HepG2 (cell line): Measurements from ENCODE around the gene GRK5. TPM values are rescaled to one million over a fixed set of nuclear protein-coding genes. Genes with fewer than 3 reads are reported as not detected.

Experiments
- AKAP8 ChIP-seq: sonication (generic); formaldehyde crosslinking; IDR thresholded peaks from 2 replicates; pipeline ENCODE4 v1.5.1; 2020; ENCODE audit warnings: mild to moderate bottlenecking, missing genetic modification reagents
- GZF1 ChIP-seq: sonication (generic); formaldehyde crosslinking; IDR thresholded peaks from 2 replicates; pipeline ENCODE4 v1.5.1; 2020; ENCODE audit warnings: mild to moderate bottlenecking, missing genetic modification reagents
- HHEX ChIP-seq: IDR thresholded peaks from 2 replicates; pipeline ENCODE4 v1.6.1; 2016; ENCODE audit warnings: control low read depth
- HNRNPH1 ChIP-seq: fragments of 200-400 bp; formaldehyde crosslinking; optimal IDR thresholded peaks from 2 replicates; pipeline ENCODE3; 2017; ENCODE audit warnings: mild to moderate bottlenecking, low read depth, low read length
- HNRNPUL1 ChIP-seq: fragments of 200-400 bp; formaldehyde crosslinking; IDR thresholded peaks from 2 replicates; pipeline ENCODE4 v1.6.1; 2017; ENCODE audit warnings: low read depth, mild to moderate bottlenecking, low read length, moderate library complexity
- POLR2A ChIP-seq, 2 experiments: IDR thresholded peaks; 2 replicates each; pipeline ENCODE4 v1.6.1; 2011; ENCODE audit warnings: low read depth in 2 of 2, low read length in 2 of 2, mild to moderate bottlenecking in 1 of 2, moderate library complexity in 1 of 2; ENCODE audit not compliant: insufficient read depth in 1 of 2
- REPIN1 ChIP-seq: sonication (generic); formaldehyde crosslinking; IDR thresholded peaks from 2 replicates; pipeline ENCODE4 v1.8.0; 2022; ENCODE audit warnings: missing genetic modification reagents, low read depth, mild to moderate bottlenecking, borderline replicate concordance
- ZNF232 ChIP-seq: sonication (generic); formaldehyde crosslinking; IDR thresholded peaks from 2 replicates; pipeline ENCODE4 v1.4.0; 2020; ENCODE audit warnings: missing genetic modification reagents, borderline replicate concordance
- ZNF274 ChIP-seq: sonication (generic); formaldehyde crosslinking; IDR thresholded peaks from 2 replicates; pipeline ENCODE4 v1.5.1; 2020; ENCODE audit warnings: mild to moderate bottlenecking, missing genetic modification reagents
- ZNF652 ChIP-seq: IDR thresholded peaks from 2 replicates; pipeline ENCODE4 v1.6.1; 2016; ENCODE audit warnings: low read depth, borderline replicate concordance
- ZNF670 ChIP-seq: sonication (generic); formaldehyde crosslinking; IDR thresholded peaks from 2 replicates; pipeline ENCODE4 v1.8.0; 2022; ENCODE audit warnings: mild to moderate bottlenecking, missing genetic modification reagents, borderline replicate concordance
- ZNF780A ChIP-seq: sonication (generic); formaldehyde crosslinking; IDR thresholded peaks from 2 replicates; pipeline ENCODE4 v1.8.0; 2022; ENCODE audit warnings: mild to moderate bottlenecking, missing genetic modification reagents, moderate library complexity
- ZNF792 ChIP-seq: IDR thresholded peaks from 2 replicates; pipeline ENCODE4 v1.6.1; 2016
- polyA plus RNA-seq, 8 experiments: library from polyadenylated mRNA; depleted of rRNA in 3 of 8; stranded (reverse) in 7 of 8; unstranded in 1 of 8; fragments of >200 nt; fragmentation: Illumina TruSeq in 4 of 8; extraction: Trizol in 4 of 8; gene quantifications; 2 replicates each; pipeline versions ENCODE4 v1.2.1 to v1.2.3, GENCODE V29; 2011 to 2016; ENCODE audit warnings: low read depth in 4 of 8, missing spikeins in 1 of 8, mixed read lengths in 1 of 8; ENCODE audit not compliant: insufficient read depth in 1 of 8
- total RNA-seq, 5 experiments: library from RNA; depleted of rRNA; stranded (reverse); fragments of >200 nt; fragmentation: Illumina TruSeq; extraction: Trizol; gene quantifications; 2 replicates each; pipeline ENCODE4 v1.2.3, GENCODE V29; 2016; ENCODE audit warnings: low read depth in 1 of 5
- TF ChIP-seq, protein P1 (sequence below): sonication (generic); formaldehyde crosslinking; IDR thresholded peaks from 2 replicates; pipeline ENCODE4 v1.4.0; 2020; ENCODE audit warnings: missing genetic modification reagents
- TF ChIP-seq, protein P2 (sequence below): sonication (generic); formaldehyde crosslinking; IDR thresholded peaks from 2 replicates; pipeline ENCODE4 v1.4.0; 2020; ENCODE audit warnings: missing genetic modification reagents, borderline replicate concordance
- TF ChIP-seq, protein P3 (sequence below): sonication (generic); formaldehyde crosslinking; IDR thresholded peaks from 2 replicates; pipeline ENCODE4 v1.4.0; 2020; ENCODE audit warnings: missing genetic modification reagents

GRK5 gene
- total and polyA plus RNA-seq, 2 of the 13 experiments (the other 11 are each of a cell fraction or from before 2014, with no cell fraction given) = 10.4 to 12.6 TPM

DNA sequence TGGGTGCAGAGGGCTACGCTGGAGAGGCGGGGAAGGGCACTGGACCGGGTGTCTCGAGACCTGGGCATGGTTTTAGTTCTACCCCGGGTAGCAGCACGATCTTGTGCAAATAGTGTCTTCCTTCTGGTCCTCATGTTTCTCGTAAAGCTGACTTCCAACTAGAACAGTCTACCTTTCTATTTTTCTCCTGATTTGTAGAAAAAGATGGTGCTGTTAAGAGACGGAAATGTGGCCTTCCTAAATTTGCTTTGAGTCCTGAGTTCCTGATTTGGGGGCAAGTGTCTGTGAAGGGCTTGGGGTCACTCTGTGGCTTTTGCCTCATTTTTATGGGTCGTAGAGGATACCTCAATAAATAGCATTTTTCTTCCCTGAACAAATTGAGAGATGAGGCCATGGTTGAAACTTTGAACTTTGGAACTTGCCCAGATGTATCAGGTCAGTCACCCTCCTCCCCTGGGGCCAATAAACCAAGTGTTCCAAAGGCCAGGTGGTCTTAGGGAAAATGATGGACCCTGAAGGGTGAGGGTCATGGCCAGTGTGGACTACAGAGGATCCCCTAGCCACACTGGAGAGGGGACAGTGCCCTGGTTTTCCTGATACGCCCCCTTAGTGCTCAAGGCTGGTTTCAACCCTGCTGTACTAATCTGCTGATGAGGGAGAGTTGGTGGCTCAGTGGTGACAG lies 45.2 kb downstream of the GRK5 start (continued):
- TF ChIP-seq, protein P1, sequence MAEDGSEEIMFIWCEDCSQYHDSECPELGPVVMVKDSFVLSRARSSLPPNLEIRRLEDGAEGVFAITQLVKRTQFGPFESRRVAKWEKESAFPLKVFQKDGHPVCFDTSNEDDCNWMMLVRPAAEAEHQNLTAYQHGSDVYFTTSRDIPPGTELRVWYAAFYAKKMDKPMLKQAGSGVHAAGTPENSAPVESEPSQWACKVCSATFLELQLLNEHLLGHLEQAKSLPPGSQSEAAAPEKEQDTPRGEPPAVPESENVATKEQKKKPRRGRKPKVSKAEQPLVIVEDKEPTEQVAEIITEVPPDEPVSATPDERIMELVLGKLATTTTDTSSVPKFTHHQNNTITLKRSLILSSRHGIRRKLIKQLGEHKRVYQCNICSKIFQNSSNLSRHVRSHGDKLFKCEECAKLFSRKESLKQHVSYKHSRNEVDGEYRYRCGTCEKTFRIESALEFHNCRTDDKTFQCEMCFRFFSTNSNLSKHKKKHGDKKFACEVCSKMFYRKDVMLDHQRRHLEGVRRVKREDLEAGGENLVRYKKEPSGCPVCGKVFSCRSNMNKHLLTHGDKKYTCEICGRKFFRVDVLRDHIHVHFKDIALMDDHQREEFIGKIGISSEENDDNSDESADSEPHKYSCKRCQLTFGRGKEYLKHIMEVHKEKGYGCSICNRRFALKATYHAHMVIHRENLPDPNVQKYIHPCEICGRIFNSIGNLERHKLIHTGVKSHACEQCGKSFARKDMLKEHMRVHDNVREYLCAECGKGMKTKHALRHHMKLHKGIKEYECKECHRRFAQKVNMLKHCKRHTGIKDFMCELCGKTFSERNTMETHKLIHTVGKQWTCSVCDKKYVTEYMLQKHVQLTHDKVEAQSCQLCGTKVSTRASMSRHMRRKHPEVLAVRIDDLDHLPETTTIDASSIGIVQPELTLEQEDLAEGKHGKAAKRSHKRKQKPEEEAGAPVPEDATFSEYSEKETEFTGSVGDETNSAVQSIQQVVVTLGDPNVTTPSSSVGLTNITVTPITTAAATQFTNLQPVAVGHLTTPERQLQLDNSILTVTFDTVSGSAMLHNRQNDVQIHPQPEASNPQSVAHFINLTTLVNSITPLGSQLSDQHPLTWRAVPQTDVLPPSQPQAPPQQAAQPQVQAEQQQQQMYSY (CRISPR knock-in tag) = no peak
- TF ChIP-seq, protein P2, sequence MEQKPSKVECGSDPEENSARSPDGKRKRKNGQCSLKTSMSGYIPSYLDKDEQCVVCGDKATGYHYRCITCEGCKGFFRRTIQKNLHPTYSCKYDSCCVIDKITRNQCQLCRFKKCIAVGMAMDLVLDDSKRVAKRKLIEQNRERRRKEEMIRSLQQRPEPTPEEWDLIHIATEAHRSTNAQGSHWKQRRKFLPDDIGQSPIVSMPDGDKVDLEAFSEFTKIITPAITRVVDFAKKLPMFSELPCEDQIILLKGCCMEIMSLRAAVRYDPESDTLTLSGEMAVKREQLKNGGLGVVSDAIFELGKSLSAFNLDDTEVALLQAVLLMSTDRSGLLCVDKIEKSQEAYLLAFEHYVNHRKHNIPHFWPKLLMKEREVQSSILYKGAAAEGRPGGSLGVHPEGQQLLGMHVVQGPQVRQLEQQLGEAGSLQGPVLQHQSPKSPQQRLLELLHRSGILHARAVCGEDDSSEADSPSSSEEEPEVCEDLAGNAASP = peak; percentile 53; the same call in 1 of the 2 replicates
- TF ChIP-seq ZNF652 (CRISPR knock-in tag) = no peak
- no peak for TF ChIP-seq ZNF670 (CRISPR knock-in tag)
- TF ChIP-seq HHEX = 0 out of 2 replicates have a peak, but pooled peaks have one; percentile 43
- no peak for TF ChIP-seq ZNF780A (CRISPR knock-in tag)
- no peak for TF ChIP-seq ZNF274 (CRISPR knock-in tag)
- TF ChIP-seq ZNF232 = 0 out of 2 replicates have a peak, but pooled peaks have one; percentile 13
- TF ChIP-seq, protein P3, sequence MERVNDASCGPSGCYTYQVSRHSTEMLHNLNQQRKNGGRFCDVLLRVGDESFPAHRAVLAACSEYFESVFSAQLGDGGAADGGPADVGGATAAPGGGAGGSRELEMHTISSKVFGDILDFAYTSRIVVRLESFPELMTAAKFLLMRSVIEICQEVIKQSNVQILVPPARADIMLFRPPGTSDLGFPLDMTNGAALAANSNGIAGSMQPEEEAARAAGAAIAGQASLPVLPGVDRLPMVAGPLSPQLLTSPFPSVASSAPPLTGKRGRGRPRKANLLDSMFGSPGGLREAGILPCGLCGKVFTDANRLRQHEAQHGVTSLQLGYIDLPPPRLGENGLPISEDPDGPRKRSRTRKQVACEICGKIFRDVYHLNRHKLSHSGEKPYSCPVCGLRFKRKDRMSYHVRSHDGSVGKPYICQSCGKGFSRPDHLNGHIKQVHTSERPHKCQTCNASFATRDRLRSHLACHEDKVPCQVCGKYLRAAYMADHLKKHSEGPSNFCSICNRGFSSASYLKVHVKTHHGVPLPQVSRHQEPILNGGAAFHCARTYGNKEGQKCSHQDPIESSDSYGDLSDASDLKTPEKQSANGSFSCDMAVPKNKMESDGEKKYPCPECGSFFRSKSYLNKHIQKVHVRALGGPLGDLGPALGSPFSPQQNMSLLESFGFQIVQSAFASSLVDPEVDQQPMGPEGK (CRISPR knock-in tag) = peak; percentile 42; the same call in 1 of the 2 replicates
- TF ChIP-seq HNRNPUL1 = no peak
- TF ChIP-seq ZNF792 (CRISPR knock-in tag) = no peak
- no peak for TF ChIP-seq HNRNPH1
- 0 out of 4 replicates have a peak, but pooled peaks of 1 of the 2 experiments have one; percentile 34 for TF ChIP-seq POLR2A (IDR thresholded peaks at IDR 0.05; ENCODE audit: insufficient read depth in 1 of 2, low read depth in 2 of 2, low read length in 2 of 2)
- TF ChIP-seq REPIN1 (CRISPR knock-in tag) = no peak
- no peak for TF ChIP-seq GZF1
- 0 out of 2 replicates have a peak, but pooled peaks have one; percentile 50 for TF ChIP-seq AKAP8 (CRISPR knock-in tag)
- TF ChIP-seq, all 625 proteins: peak for 50
